Right lobe of liver (tissue), 4 donors: ENCODE results near the gene COLEC12.

Source experiments
- CTCF ChIP-seq, 4 donors: fragments of 200-600 bp in 3 of 4; fragments of 450-650 bp in 1 of 4; IDR thresholded peaks; one replicate each; pipeline versions ENCODE4 v1.5.1 to v1.8.0; 2016 to 2022; ENCODE audit warnings: antibody characterized with exemption in 4 of 4, mild to moderate bottlenecking in 2 of 4
- POLR2A ChIP-seq: fragments of 450-650 bp; IDR thresholded peaks from one replicate; pipeline ENCODE4 v1.6.1; 2017; ENCODE audit warnings: antibody characterized with exemption, mild to moderate bottlenecking
- donor health status: DM: no; HTN: no; CAD: no.
- donor health status: DM: no; HTN: no; CAD: no.
- donor health status: DM: no; HTN: yes; CAD: no.

- no peak for TF ChIP-seq CTCF (IDR thresholded peaks at IDR 0.05)
- no peak for TF ChIP-seq POLR2A
Measured at GRCh38 chr18:371609-371982, 128.9 kb downstream of the COLEC12 start.
